Rectal smooth muscle tissue (tissue), 1 donor: ENCODE results near the gene ADAM17.

Experiments used
- H3K27ac ChIP-seq: one replicate; pipeline ENCODE4 v1.7.0; 2013; ENCODE audit warnings: low read depth, low read length, inconsistent platforms
- H3K27me3 ChIP-seq: one replicate; pipeline ENCODE4 v1.7.0; 2013; ENCODE audit warnings: low read length; ENCODE audit not compliant: control insufficient read depth, insufficient read depth
- H3K36me3 ChIP-seq: one replicate; pipeline ENCODE4 v1.7.0; 2013; ENCODE audit warnings: low read length; ENCODE audit not compliant: control insufficient read depth, insufficient read depth
- H3K4me1 ChIP-seq: one replicate; pipeline ENCODE4 v1.7.0; 2013; ENCODE audit warnings: low read length; ENCODE audit not compliant: control insufficient read depth, insufficient read depth
- H3K4me3 ChIP-seq: one replicate; pipeline ENCODE4 v1.7.0; 2013; ENCODE audit warnings: low read length
- H3K9ac ChIP-seq: one replicate; pipeline ENCODE4 v1.7.0; 2013; ENCODE audit warnings: low read length

Gene ADAM17

GRCh38 chr2:9473985-9474360 lies 81.7 kb downstream of the ADAM17 start:
- peak overlapping the region; percentile 83 for H3K27ac ChIP-seq
- peaks cover 3% of the 10 kb centered on the region for H3K4me1 ChIP-seq
- H3K4me3 ChIP-seq = peak overlapping the region; percentile 81
- peak overlapping the region; percentile 33 for H3K9ac ChIP-seq
- peaks cover 3% of the 10 kb centered on the region for H3K36me3 ChIP-seq
- H3K27me3 ChIP-seq = no peaks in the 10 kb centered on the region

- Histone ChIP-seq H3K4me3 (peak overlapping the region; percentile 81), H3K27me3 (no peaks in the 10 kb centered on the region), H3K4me1 (peaks cover 3% of the 10 kb centered on the region), H3K36me3 (peaks cover 1% of the 10 kb centered on the region), H3K9ac (no peak overlapping the region), H3K27ac (no peak overlapping the region)
Observed at GRCh38 chr2:9473308-9473984, 82.2 kb downstream of the ADAM17 start.

GRCh38 chr2:9472511-9472910 lies 83.1 kb downstream of the ADAM17 start:
- Histone ChIP-seq H3K27ac (no peak overlapping the region), H3K27me3 (no peaks in the 10 kb centered on the region), H3K9ac (no peak overlapping the region), H3K36me3 (peaks cover 3% of the 10 kb centered on the region), H3K4me1 (peaks cover 3% of the 10 kb centered on the region), H3K4me3 (no peak overlapping the region)

GRCh38 chr2:9471206-9471605 lies 84.4 kb downstream of the ADAM17 start:
- H3K4me1 ChIP-seq = peaks cover 3% of the 10 kb centered on the region
- peaks cover 3% of the 10 kb centered on the region for H3K36me3 ChIP-seq
- H3K27me3 ChIP-seq = no peaks in the 10 kb centered on the region
- H3K9ac ChIP-seq = no peak overlapping the region
- H3K27ac ChIP-seq = no peak overlapping the region
- no peak overlapping the region for H3K4me3 ChIP-seq

GRCh38 chr2:9467687-9468086 lies 87.9 kb downstream of the ADAM17 start:
- Histone ChIP-seq H3K27me3 (no peaks in the 10 kb centered on the region), H3K27ac (no peak overlapping the region), H3K9ac (no peak overlapping the region), H3K36me3 (peaks cover 3% of the 10 kb centered on the region), H3K4me3 (no peak overlapping the region), H3K4me1 (no peaks in the 10 kb centered on the region)

- Histone ChIP-seq H3K27me3 (no peaks in the 10 kb centered on the region), H3K9ac (no peak overlapping the region), H3K4me3 (no peak overlapping the region), H3K36me3 (peaks cover 3% of the 10 kb centered on the region), H3K27ac (no peak overlapping the region), H3K4me1 (no peaks in the 10 kb centered on the region)
Observed at GRCh38 chr2:9466147-9466683, 89.4 kb downstream of the ADAM17 start.

- Histone ChIP-seq H3K27ac (no peak overlapping the region), H3K9ac (no peak overlapping the region), H3K27me3 (no peaks in the 10 kb centered on the region), H3K4me3 (no peak overlapping the region), H3K36me3 (peaks cover 3% of the 10 kb centered on the region), H3K4me1 (no peaks in the 10 kb centered on the region)
Observed at GRCh38 chr2:9465170-9465569, 90.5 kb downstream of the ADAM17 start.

GRCh38 chr2:9463698-9464034 lies 92.0 kb downstream of the ADAM17 start:
- no peaks in the 10 kb centered on the region for H3K4me1 ChIP-seq
- H3K9ac ChIP-seq = no peak overlapping the region
- H3K27me3 ChIP-seq = no peaks in the 10 kb centered on the region
- no peak overlapping the region for H3K4me3 ChIP-seq
- no peak overlapping the region for H3K27ac ChIP-seq
- H3K36me3 ChIP-seq = peaks cover 3% of the 10 kb centered on the region

GRCh38 chr2:9462886-9463697 lies 92.5 kb downstream of the ADAM17 start:
- H3K27me3 ChIP-seq = no peaks in the 10 kb centered on the region
- no peak overlapping the region for H3K9ac ChIP-seq

GRCh38 chr2:9462313-9462712 lies 93.3 kb downstream of the ADAM17 start:
- no peaks in the 10 kb centered on the region for H3K4me1 ChIP-seq
- H3K36me3 ChIP-seq = no peaks in the 10 kb centered on the region
- H3K4me3 ChIP-seq = no peak overlapping the region
- H3K27me3 ChIP-seq = no peaks in the 10 kb centered on the region
- H3K27ac ChIP-seq = no peak overlapping the region
- no peak overlapping the region for H3K9ac ChIP-seq

More at GRCh38 chr2:9462886-9463697, 92.5 kb downstream of the ADAM17 start:
- no peak overlapping the region for H3K4me3 ChIP-seq
- no peak overlapping the region for H3K27ac ChIP-seq
- H3K4me1 ChIP-seq = no peaks in the 10 kb centered on the region
- peaks cover 3% of the 10 kb centered on the region for H3K36me3 ChIP-seq

GRCh38 chr2:9461079-9461478 lies 94.6 kb downstream of the ADAM17 start:
- Histone ChIP-seq H3K36me3 (no peaks in the 10 kb centered on the region), H3K27me3 (no peaks in the 10 kb centered on the region)

GRCh38 chr2:9460441-9461017 lies 95.1 kb downstream of the ADAM17 start:
- no peaks in the 10 kb centered on the region for H3K27me3 ChIP-seq
- H3K4me3 ChIP-seq = no peak overlapping the region
- no peaks in the 10 kb centered on the region for H3K36me3 ChIP-seq
- H3K4me1 ChIP-seq = no peaks in the 10 kb centered on the region
- H3K27ac ChIP-seq = no peak overlapping the region
- H3K9ac ChIP-seq = no peak overlapping the region

More at GRCh38 chr2:9461079-9461478, 94.6 kb downstream of the ADAM17 start:
- no peak overlapping the region for H3K9ac ChIP-seq
- H3K4me3 ChIP-seq = no peak overlapping the region
- H3K27ac ChIP-seq = no peak overlapping the region
- H3K4me1 ChIP-seq = no peaks in the 10 kb centered on the region
